ENCODE measurements around the gene SLC22A12.
"Not testable (repeated sequence)": the region's sequence is repeated elsewhere in the genome, so short reads cannot be mapped to it uniquely, and the experiment has no call there.

Gene SLC22A12

DNA sequence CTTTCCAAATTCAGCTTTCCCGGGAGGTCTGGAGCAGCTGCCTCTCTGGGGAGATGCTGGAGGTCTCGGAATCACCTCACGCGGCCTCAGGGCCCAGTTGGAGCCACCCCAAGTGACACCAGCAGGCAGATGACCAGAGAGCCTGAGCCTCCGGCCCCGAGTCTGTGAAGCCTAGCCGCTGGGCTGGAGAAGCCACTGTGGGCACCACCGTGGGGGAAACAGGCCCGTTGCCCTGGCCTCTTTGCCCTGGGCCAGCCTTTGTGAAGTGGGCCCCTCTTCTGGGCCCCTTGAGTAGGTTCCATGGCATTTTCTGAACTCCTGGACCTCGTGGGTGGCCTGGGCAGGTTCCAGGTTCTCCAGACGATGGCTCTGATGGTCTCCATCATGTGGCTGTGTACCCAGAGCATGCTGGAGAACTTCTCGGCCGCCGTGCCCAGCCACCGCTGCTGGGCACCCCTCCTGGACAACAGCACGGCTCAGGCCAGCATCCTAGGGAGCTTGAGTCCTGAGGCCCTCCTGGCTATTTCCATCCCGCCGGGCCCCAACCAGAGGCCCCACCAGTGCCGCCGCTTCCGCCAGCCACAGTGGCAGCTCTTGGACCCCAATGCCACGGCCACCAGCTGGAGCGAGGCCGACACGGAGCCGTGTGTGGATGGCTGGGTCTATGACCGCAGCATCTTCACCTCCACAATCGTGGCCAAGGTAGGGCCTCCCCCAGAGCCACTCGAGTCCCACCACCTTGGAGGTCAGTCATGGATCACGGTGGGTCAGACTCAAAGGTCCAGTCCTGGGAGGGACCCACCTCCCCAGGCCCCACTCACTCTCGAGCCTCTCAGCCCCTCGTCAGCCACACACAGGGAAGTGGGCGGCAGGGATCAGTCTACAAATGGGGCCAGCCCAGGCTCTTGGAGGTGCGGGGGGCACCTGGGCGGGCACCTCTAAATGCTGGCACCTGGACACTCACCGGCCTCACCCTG, 525 bp downstream of the SLC22A12 start:
- DNase-seq = no peak

- no peak for DNase-seq
Observed at GRCh38 chr11:64592234-64592615, 1.2 kb downstream of the SLC22A12 start.

- DNase-seq = no peak
Observed at GRCh38 chr11:64592656-64593055, 1.6 kb downstream of the SLC22A12 start.

DNA sequence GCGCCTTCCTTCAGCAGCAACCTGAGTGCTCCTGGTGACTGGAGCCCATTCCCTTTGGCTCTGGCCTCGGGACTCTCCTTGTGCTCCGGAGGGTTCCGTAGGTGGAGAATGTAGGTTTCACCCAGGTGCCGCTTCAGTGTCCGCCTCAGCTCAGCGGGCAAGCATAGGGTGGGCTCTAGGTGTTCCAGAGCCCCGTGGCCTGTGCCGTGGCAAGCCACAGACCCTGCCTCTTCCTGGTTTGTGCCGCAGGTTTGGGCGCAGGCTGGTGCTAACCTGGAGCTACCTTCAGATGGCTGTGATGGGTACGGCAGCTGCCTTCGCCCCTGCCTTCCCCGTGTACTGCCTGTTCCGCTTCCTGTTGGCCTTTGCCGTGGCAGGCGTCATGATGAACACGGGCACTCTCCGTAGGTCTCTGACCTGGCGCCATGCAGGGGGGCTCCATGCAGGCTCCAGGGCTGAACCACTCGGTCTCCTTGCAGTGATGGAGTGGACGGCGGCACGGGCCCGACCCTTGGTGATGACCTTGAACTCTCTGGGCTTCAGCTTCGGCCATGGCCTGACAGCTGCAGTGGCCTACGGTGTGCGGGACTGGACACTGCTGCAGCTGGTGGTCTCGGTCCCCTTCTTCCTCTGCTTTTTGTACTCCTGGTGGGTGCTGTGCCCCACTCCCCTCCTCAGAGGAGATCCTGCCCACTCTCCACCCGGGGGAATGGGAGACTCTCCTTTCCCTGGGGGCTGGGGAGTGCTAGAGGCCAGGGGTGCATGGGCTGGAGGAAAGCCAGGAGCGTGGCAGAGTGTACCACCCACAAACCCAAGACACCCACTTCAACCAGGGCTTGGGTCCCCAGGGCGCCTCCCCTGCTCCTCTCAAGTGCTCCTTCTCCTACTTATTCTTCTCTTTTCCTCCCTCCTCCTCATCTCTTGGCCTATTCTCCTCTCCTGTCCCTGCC, 2.4 kb downstream of the SLC22A12 start:
- no peak for DNase-seq

DNA sequence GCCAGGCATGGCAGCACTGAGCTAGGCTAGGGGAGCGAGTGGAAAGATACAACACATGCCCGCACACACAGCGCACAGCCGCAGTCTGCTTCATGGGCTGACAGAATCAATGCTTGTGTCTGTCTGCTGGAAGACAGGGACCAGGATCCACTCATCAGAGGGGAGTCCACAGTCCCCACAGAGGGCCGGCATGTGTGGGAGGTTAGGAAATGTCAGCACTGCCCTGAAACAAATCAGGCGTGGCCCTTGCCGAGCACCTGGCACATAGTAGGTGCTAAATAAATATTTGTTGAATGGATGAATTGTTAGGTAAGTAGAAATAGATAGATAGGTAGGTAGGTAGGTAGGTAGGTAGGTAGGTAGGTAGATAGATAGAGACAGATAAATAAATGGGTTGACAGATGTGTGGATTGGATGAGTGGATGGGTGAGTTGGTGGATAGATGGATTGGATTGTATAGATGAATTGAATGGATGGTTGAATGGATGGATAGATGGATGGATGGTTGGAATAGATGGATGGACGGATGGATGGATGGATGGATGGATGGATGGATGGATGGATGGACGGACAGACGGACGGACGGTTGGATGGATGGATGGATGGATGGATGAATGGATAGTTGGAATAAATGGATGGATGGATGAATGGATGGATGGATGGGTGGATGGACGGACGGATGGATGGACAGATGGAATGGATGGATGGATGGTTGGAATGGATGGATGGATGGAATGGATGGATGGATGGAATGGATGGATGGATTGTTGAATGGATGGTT, 3.3 kb downstream of the SLC22A12 start:
- DNase-seq = no peak

DNA sequence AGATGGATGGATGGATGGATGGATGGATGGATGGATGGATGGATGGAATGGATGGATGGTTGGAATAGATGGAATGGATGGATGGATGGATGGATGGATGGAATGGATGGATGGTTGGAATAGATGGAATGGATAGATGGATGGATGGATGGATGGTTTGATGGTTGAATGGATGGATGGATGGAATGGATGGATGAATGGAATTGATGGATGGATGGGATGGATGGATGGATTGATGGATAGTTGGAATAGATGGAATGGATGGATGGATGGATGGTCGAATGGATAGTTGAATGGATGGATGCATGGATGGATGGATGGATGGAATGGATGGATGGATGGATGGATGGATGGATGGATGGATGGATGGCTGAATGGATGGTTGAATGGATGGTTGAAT, 4.9 kb downstream of the SLC22A12 start:
- not testable (repeated sequence) for DNase-seq

DNA sequence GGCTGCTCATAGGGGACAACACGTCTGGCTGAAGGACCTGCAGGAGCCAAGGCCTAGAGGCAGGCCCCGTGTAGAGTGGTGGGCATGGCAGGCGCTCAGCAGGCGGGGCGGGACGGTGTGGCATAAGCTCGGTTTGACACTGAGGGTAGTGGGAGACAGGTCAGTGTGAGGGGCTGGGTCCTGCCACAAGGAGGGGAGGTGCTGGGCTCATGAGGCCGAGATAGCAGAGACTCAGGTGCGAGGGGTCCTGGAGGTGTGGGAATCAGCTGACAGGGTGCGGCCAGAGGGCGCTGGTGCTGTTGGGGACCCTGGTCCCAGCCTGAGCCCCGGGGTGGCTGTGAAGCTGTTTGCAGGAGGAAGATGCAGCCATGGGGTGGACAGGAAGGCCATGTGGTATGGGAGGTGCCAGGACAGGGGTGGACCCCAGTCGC, 6.7 kb downstream of the SLC22A12 start:
- DNase-seq = no peak

DNA sequence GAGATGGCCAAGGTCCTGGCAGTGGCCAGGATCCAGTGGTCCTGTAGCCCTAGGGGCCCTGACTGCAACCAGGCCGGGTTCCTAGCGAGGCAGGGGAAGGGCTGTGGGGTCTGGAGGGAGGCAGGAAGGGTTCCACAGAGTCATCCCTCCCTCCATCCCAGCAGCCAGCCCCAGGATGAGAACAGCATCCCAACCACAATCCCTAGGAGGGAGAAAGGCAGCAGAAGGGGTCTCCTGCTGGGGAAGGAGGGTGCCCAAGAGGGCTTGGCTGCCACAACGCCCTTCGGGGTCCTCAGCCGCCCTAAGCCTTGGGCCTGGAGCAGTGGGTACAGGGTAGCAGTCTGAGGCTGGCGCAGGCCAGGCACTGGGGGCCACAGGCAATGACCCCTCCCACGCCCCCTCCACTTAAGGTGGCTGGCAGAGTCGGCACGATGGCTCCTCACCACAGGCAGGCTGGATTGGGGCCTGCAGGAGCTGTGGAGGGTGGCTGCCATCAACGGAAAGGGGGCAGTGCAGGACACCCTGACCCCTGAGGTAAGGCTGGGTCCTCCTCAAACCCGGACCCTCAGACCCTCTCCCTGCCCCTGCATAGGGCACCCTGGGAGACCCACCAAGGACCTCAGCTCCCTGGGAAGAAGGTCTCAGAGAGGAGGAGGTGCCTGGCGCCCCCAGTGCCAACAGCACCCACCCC, 7.2 kb downstream of the SLC22A12 start:
- DNase-seq = no peak

- no peak for DNase-seq
Observed at GRCh38 chr11:64598797-64599697, 8.0 kb downstream of the SLC22A12 start.

DNA sequence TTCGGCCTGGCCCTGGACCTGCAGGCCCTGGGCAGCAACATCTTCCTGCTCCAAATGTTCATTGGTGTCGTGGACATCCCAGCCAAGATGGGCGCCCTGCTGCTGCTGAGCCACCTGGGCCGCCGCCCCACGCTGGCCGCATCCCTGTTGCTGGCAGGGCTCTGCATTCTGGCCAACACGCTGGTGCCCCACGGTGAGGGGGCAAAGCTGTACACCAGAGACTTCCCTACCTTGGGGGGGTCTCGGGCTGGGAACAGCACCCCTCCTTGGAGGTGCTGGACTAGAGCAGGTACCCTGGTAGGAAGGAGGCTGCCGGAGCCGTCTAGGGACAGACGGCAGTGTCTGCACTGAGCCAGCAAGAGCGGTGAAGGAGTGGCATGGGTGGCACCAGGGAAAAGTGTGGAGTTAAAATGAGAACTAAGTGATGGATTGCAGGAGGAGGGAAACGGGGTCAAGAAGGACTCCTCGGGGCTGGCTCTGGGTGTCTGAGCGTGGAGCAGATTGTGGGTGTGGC, 8.7 kb downstream of the SLC22A12 start:
- DNase-seq = no peak

DNA sequence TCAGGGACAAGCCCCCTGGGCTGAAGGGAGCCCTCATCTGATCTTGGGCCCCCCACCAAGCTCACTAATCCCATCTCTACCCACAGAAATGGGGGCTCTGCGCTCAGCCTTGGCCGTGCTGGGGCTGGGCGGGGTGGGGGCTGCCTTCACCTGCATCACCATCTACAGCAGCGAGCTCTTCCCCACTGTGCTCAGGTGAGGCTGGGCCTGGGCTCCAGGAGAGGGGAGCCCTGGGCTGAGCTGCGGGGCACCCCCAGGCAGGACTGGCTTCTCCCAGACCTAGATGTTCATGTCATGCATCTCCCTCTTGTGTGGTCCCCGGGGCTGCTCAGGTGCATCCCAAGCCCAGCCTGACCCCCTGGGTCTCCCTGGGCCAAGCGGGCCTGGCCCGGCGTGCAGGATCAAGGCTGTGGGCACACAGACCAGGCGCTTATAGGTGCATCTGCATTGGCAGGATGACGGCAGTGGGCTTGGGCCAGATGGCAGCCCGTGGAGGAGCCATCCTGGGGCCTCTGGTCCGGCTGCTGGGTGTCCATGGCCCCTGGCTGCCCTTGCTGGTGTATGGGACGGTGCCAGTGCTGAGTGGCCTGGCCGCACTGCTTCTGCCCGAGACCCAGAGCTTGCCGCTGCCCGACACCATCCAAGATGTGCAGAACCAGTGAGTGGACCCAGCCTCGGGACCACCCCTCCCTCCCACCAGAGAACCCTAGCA, 9.4 kb downstream of the SLC22A12 start:
- no peak for DNase-seq

DNA sequence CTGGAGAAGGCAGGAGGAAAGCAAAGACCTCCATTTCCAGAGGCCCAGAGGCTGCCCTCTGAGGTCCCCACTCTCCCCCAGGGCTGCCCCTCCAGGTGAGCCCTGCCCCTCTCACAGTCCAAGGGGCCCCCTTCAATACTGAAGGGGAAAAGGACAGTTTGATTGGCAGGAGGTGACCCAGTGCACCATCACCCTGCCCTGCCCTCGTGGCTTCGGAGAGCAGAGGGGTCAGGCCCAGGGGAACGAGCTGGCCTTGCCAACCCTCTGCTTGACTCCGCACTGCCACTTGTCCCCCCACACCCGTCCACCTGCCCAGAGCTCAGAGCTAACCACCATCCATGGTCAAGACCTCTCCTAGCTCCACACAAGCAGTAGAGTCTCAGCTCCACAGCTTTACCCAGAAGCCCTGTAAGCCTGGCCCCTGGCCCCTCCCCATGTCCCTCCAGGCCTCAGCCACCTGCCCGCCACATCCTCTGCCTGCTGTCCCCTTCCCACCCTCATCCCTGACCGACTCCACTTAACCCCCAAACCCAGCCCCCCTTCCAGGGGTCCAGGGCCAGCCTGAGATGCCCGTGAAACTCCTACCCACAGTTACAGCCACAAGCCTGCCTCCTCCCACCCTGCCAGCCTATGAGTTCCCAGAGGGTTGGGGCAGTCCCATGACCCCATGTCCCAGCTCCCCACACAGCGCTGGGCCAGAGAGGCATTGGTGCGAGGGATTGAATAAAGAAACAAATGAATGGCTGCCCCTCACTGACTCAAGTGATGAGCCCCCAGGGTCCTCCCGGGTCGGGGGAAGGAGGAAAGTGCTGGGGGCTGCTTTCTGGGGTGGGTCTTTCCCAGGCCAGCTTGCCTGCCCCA, 10.8 kb downstream of the SLC22A12 start:
- no peak for DNase-seq

- DNase-seq = no peak
Observed at GRCh38 chr11:64602466-64603070, 11.5 kb downstream of the SLC22A12 start.

DNA sequence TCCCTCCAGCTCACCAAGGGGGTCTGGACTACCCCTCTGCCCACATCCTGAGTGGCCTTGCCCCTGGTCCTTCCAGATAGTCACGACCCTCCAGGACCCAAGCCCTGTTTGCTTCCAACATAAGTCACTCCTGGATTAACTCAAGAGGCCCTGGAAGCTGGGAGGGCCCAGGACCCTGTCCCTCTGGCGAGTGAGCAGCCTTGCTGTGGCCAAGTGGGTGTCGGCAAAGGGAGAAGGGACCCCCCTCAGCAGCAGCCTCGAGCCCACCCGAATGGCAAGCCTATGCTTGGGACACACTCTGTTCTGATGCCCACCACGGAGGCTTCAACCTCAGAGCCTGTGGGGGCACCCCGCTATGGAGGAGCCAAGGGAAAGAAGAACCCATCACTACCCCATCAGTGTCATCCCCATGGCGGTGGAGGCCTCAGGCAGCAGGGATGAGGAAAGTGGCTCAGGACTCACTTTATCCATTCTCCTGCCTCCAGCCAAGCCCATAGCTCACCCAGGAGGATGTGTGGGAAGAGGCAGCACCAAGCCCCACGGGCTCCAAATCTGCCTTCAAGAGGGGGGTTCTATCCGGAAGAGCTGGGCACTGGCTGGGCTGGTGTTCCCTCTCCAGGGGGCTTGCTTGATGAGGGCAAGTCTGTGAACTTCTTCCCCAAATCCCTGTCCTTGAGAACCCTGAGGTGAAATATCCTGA, 12.5 kb downstream of the SLC22A12 start:
- DNase-seq = no peak

DNA sequence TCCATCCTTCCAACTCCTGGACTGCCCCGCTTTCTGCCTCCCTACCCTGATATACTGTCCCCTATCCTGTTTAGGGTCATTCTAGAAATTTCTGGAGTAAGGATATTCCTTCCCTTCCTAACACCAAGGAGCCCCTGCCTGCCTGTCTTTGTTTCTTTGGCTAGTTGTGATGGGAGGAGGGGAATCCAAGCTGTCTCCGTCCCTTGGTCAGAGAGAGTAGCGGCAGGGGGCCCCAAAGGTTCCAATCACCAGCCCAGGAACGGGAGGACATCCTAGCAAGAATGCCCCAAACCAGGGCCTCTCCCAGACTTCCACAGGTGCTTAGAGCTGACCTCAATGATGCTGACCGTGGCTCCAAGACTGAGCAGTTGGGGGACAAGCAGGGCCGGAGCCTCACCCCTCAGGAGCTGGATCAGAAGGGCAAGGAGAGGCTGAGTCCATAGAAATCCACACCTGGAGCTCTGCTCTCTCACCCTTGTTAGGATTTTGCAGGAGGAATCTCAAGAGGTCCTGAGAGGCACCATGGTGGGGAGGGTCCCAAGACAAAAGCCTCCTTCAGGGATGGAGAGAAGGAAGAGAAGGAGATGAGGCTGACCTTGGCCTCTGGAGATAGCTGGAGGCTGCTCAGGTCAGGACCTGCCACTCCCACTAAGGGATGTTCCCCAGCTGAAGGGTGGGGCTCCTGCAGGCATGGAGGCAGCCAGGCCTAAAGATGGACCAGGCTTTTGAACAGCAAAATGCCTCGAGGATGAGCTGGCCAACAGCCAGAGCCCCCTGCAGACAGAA, 13.6 kb downstream of the SLC22A12 start:
- no peak for DNase-seq

GRCh38 chr11:64605244-64605560, 14.2 kb downstream of the SLC22A12 start:
- no peak for DNase-seq
